ENCODE measurements around the gene SLC17A4.

Gene SLC17A4

DNA sequence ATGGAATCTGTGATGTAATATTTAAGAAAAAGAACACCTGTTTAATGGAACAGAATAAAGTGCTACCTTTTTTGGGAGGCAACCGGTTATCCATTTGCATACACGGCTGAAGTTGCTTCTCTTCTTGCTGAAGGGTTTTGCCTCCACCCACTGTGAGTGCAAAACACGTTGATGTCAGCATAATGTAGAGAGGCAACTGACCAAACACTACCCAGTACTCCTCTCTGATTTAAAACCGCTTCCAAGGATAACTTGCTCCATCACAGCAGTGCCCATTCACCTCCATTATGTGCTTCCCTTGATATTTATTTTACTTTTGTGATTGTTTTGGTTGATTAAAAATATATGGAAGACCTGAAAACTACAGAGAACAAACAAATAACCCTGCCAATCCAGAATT is 75.9 kb downstream of the SLC17A4 start:
- DNase-seq = no peak
